Body of pancreas (tissue), 4 donors: ENCODE results near the gene NOXO1.

ENCODE experiments used
- POLR2A ChIP-seq, 3 donors: fragments of 450-650 bp; IDR thresholded peaks; one replicate each; pipeline ENCODE4 v1.6.1; 2016; ENCODE audit warnings: antibody characterized with exemption in 3 of 3, mild to moderate bottlenecking in 2 of 3
- TF ChIP-seq, protein P1 (sequence below), 7 experiments: fragments of 450-650 bp in 4 of 7; fragments of 200-600 bp in 3 of 7; sonication (generic) in 3 of 7; IDR thresholded peaks; one replicate each; pipeline ENCODE4 v1.5.1; 2016 to 2019; ENCODE audit warnings: antibody characterized with exemption in 7 of 7

GRCh38 chr16:1976951-1977874 lies 4.1 kb downstream of the NOXO1 start:
- TF ChIP-seq, protein P1, sequence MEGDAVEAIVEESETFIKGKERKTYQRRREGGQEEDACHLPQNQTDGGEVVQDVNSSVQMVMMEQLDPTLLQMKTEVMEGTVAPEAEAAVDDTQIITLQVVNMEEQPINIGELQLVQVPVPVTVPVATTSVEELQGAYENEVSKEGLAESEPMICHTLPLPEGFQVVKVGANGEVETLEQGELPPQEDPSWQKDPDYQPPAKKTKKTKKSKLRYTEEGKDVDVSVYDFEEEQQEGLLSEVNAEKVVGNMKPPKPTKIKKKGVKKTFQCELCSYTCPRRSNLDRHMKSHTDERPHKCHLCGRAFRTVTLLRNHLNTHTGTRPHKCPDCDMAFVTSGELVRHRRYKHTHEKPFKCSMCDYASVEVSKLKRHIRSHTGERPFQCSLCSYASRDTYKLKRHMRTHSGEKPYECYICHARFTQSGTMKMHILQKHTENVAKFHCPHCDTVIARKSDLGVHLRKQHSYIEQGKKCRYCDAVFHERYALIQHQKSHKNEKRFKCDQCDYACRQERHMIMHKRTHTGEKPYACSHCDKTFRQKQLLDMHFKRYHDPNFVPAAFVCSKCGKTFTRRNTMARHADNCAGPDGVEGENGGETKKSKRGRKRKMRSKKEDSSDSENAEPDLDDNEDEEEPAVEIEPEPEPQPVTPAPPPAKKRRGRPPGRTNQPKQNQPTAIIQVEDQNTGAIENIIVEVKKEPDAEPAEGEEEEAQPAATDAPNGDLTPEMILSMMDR (IDR thresholded peaks at IDR 0.05): no peak
- no peak for TF ChIP-seq POLR2A (IDR thresholded peaks at IDR 0.05)
